ENCODE measurements around the gene TMEM132D.

Gene TMEM132D

GRCh38 chr12:129503802-129504201, 400.0 kb downstream of the TMEM132D start:
- no peaks in the 10 kb centered on the region for H3K79me2 ChIP-seq (ENCODE audit: insufficient read depth, low read length)
- no peaks in the 10 kb centered on the region for H3K9me2 ChIP-seq (replicated peaks; ENCODE audit: insufficient read depth, low read length)
- H3K36me3 ChIP-seq (ENCODE audit: low read length) = no peaks in the 10 kb centered on the region
- no peak overlapping the region for H3K4me3 ChIP-seq (ENCODE audit: insufficient read depth, low read length, poor library complexity, severe bottlenecking)
- no peaks in the 10 kb centered on the region for H3K27me3 ChIP-seq (ENCODE audit: low read length)
- no peaks in the 10 kb centered on the region for H3F3A ChIP-seq (ENCODE audit: insufficient read depth)
- no peaks in the 10 kb centered on the region for H3K9me3 ChIP-seq (ENCODE audit: insufficient read depth, low read length)
- H3K27ac ChIP-seq (ENCODE audit: low read depth, low read length) = no peak overlapping the region
- no peak overlapping the region for H3K4me2 ChIP-seq (ENCODE audit: low read depth, low read length, poor library complexity, severe bottlenecking)
- H2AFZ ChIP-seq (ENCODE audit: low read depth, low read length, severe bottlenecking) = no peak overlapping the region
- no peaks in the 10 kb centered on the region for H4K20me1 ChIP-seq (ENCODE audit: low read depth, low read length)
- no peak overlapping the region for H3K9ac ChIP-seq (ENCODE audit: low read length)
- TF ChIP-seq CTCF (IDR thresholded peaks at IDR 0.05; ENCODE audit: insufficient read depth, low read length, poor library complexity, severe bottlenecking) (no peak), EZH2phosphoT487 (conservative IDR thresholded peaks at IDR 0.05; ENCODE audit: low read length) (no peak)

GRCh38 chr12:129496226-129496625, 407.6 kb downstream of the TMEM132D start:
- no peak overlapping the region for H3K4me3 ChIP-seq (ENCODE audit: insufficient read depth, low read length, poor library complexity, severe bottlenecking)
- no peaks in the 10 kb centered on the region for H3K27me3 ChIP-seq (ENCODE audit: low read length)
- TF ChIP-seq CTCF (IDR thresholded peaks at IDR 0.05; ENCODE audit: insufficient read depth, low read length, poor library complexity, severe bottlenecking) (no peak), EZH2phosphoT487 (conservative IDR thresholded peaks at IDR 0.05; ENCODE audit: low read length) (no peak)
- H3K9ac ChIP-seq (ENCODE audit: low read length) = no peak overlapping the region
- H3K4me2 ChIP-seq (ENCODE audit: low read depth, low read length, poor library complexity, severe bottlenecking) = no peak overlapping the region
- no peaks in the 10 kb centered on the region for H3K79me2 ChIP-seq (ENCODE audit: insufficient read depth, low read length)
- H3K27ac ChIP-seq (ENCODE audit: low read depth, low read length) = no peak overlapping the region
- H3F3A ChIP-seq (ENCODE audit: insufficient read depth) = no peaks in the 10 kb centered on the region
- H2AFZ ChIP-seq (ENCODE audit: low read depth, low read length, severe bottlenecking) = no peak overlapping the region
- H3K9me2 ChIP-seq (replicated peaks; ENCODE audit: insufficient read depth, low read length) = no peaks in the 10 kb centered on the region
- no peaks in the 10 kb centered on the region for H3K36me3 ChIP-seq (ENCODE audit: low read length)
- H4K20me1 ChIP-seq (ENCODE audit: low read depth, low read length) = no peaks in the 10 kb centered on the region
- no peaks in the 10 kb centered on the region for H3K9me3 ChIP-seq (ENCODE audit: insufficient read depth, low read length)

DNA sequence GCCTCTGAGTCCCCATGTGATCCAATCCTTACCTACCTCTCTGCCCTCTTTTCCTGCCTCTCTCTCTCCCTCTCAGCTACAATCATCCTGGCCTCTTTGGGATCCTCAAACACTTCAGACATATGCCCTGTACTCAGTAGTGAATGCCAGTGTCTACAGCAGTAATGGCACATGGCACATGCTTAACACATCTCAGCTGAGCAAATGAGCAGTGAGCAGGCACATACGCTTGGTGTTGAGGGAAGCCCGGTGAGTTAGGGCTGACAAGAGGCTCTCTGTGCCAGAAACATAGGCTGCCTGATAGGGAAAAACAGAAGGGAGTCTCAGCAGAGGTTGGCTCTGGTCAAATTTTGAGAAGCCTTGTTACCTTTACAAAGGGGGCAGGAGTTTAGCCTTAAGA, 409.1 kb downstream of the TMEM132D start:
- no peak overlapping the region for H2AFZ ChIP-seq (ENCODE audit: low read depth, low read length, severe bottlenecking)
- H3K4me2 ChIP-seq (ENCODE audit: low read depth, low read length, poor library complexity, severe bottlenecking) = no peak overlapping the region
- no peaks in the 10 kb centered on the region for H3F3A ChIP-seq (ENCODE audit: insufficient read depth)
- H4K20me1 ChIP-seq (ENCODE audit: low read depth, low read length) = no peaks in the 10 kb centered on the region
- H3K9me2 ChIP-seq (replicated peaks; ENCODE audit: insufficient read depth, low read length) = no peaks in the 10 kb centered on the region
- TF ChIP-seq EZH2phosphoT487 (conservative IDR thresholded peaks at IDR 0.05; ENCODE audit: low read length) (no peak), CTCF (IDR thresholded peaks at IDR 0.05; ENCODE audit: insufficient read depth, low read length, poor library complexity, severe bottlenecking) (no peak)
- no peaks in the 10 kb centered on the region for H3K27me3 ChIP-seq (ENCODE audit: low read length)
- H3K36me3 ChIP-seq (ENCODE audit: low read length) = no peaks in the 10 kb centered on the region
- no peaks in the 10 kb centered on the region for H3K79me2 ChIP-seq (ENCODE audit: insufficient read depth, low read length)
- H3K4me3 ChIP-seq (ENCODE audit: insufficient read depth, low read length, poor library complexity, severe bottlenecking) = no peak overlapping the region
- no peaks in the 10 kb centered on the region for H3K9me3 ChIP-seq (ENCODE audit: insufficient read depth, low read length)
- no peak overlapping the region for H3K9ac ChIP-seq (ENCODE audit: low read length)
- H3K27ac ChIP-seq (ENCODE audit: low read depth, low read length) = no peak overlapping the region

Measured in SU-DHL-6 (cell line).